ENCODE data around the gene FAM20C. TPM values are rescaled to one million over a fixed set of nuclear protein-coding genes. Genes with fewer than 3 reads are reported as not detected.

FAM20C gene
- total and polyA plus RNA-seq, 7 experiments from 2014 or later, result 0.22 to 27.0 (median 4.6) TPM; not detected in 2

DNA sequence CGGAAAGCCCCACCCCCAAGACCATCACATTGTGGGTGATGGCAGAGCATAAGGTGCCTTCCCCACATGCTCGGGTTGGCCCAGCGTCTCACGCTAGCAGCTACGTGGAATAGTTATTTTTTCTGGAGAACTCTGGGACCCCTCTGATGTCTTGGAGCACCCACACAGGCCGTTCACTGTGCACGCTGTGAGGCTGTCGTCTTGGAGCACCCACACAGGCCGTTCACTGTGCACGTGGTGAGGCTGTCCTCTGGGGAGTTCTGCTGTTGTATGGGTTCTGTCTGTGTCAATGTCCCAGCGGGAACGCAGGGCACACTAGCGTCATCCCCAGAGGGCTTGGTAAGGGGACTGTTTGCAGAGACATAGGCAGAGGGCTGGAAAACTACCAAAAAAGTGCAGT is 38.8 kb upstream of the FAM20C start:
- H3K27ac ChIP-seq (ENCODE audit: low read depth, low read length), result no peak overlapping the region
- no peaks in the 10 kb centered on the region for H3K9me3 ChIP-seq (ENCODE audit: control insufficient read depth in 2 of 3, low read length in 3 of 3)
- ATAC-seq (no peak), DNase-seq (no peak)
- peaks cover 9 to 22% (median 17%) of the 10 kb centered on the region in 7 donors for H3K4me1 Mint-ChIP-seq
- H3K36me3 Mint-ChIP-seq, result no peaks in the 10 kb centered on the region
- ChIA-PET POLR2A (interaction anchor here (0.8 kb wide), 1 partner anchor 546 kb away, joined by 3 read pairs; no protein-coding TSS in a partner anchor), CTCF (no interaction called here)
- no peaks in the 10 kb centered on the region for H3K36me3 ChIP-seq (ENCODE audit: control insufficient read depth in 2 of 3, insufficient read depth in 3 of 3, low read length in 3 of 3)
- peaks cover 14 to 15% of the 10 kb centered on the region in 2 donors for H3K4me1 ChIP-seq (ENCODE audit: control insufficient read depth in 2 of 2, insufficient read depth in 2 of 2, low read length in 2 of 2)
- H3K4me3 Mint-ChIP-seq, result no peak overlapping the region
- peaks cover 0 to 6% (median 0%) of the 10 kb centered on the region in 11 donors for H3K9me3 Mint-ChIP-seq
- no peak overlapping the region for H3K4me3 ChIP-seq (ENCODE audit: low read length)
- peaks cover 0 to 4% (median 0%) of the 10 kb centered on the region in 5 donors for H3K27me3 Mint-ChIP-seq
- H3K27ac Mint-ChIP-seq, result no peak overlapping the region
- intact Hi-C loops (cut with micrococcal nuclease), result no loop called here
- no peaks in the 10 kb centered on the region for H3K27me3 ChIP-seq (ENCODE audit: control insufficient read depth in 2 of 2, insufficient read depth in 2 of 2, low read length in 2 of 2)

DNA sequence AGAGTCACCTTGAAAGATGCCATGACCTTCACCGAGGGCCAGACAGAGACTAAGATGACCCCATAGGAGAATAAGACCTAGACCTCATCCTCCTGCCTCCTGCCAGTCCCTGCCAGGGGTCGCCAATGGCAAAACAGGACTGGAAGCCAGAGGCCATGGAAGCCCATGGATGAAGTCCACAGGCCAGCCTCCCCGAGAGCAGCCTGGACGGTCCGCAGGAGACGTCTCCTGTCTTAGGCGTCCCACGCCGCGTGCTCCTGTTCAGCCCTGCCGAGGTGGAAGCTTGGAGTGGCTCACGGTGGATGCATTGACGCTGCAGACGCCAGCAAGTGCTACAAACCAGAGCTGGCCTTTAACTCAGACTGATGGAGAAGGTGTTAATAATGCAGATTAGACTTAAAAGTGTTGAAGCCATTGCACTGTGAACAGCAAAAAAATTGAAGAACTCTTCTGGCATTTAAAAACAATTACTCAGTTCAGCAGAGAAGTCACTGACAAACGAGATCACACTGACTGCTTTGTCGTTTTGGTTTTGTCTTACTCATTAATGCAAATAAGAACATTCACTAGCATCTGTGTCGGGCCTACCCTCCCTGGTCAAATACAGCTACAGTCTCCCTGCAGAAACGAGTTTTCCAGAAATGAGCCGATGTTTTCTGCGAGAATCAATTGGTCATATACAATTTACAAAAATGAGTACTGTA is 38.1 kb upstream of the FAM20C start:
- Histone ChIP-seq H3K36me3 (ENCODE audit: control insufficient read depth in 2 of 3, insufficient read depth in 3 of 3, low read length in 3 of 3) (no peaks in the 10 kb centered on the region), H3K4me1 (ENCODE audit: control insufficient read depth in 2 of 2, insufficient read depth in 2 of 2, low read length in 2 of 2) (peaks cover 12 to 13% of the 10 kb centered on the region in 2 donors), H3K4me3 (ENCODE audit: low read length) (no peak overlapping the region), H3K9me3 (ENCODE audit: control insufficient read depth in 2 of 3, low read length in 3 of 3) (no peaks in the 10 kb centered on the region), H3K27me3 (ENCODE audit: control insufficient read depth in 2 of 2, insufficient read depth in 2 of 2, low read length in 2 of 2) (no peaks in the 10 kb centered on the region), H3K27ac (ENCODE audit: low read depth, low read length) (no peak overlapping the region)
- no peak for DNase-seq
- peaks cover 0 to 3% (median 0%) of the 10 kb centered on the region in 11 donors for H3K9me3 Mint-ChIP-seq
- CTCF ChIA-PET, result no interaction called here
- H3K36me3 Mint-ChIP-seq, result no peaks in the 10 kb centered on the region
- intact Hi-C loops (cut with micrococcal nuclease), result no loop called here
- H3K27me3 Mint-ChIP-seq, result peaks cover 0 to 2% (median 0%) of the 10 kb centered on the region in 5 donors
- H3K27ac Mint-ChIP-seq, result no peak overlapping the region
- POLR2A ChIA-PET, result interaction anchor here (0.8 kb wide), 1 partner anchor 545 kb away, joined by 3 read pairs; no protein-coding TSS in a partner anchor
- H3K4me1 Mint-ChIP-seq, result peaks cover 9 to 16% (median 16%) of the 10 kb centered on the region in 7 donors
- no peak for ATAC-seq
- no peak overlapping the region for H3K4me3 Mint-ChIP-seq

DNA sequence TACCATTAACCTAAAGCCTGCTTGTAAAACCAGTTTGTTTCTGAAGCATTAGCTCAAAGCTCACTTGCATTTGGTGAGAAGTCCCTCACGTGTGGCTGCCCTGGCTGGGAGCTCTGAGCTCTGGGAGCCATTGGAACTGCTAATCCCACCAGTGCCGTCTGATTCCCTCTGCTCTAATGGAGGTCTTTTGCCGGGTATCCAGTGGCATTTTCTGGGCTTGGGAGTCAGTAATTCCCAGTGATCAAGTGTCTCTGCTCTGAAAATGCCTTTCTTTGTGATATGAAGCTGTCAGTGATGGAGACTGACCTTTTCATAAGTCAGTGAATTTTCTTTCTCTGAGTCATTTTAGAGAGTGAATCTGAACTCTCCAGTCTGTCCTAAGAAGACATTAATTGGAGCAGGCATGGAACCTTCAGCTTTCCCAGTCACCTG is 36.9 kb upstream of the FAM20C start:
- Histone ChIP-seq H3K9me3 (ENCODE audit: control insufficient read depth in 2 of 3, low read length in 3 of 3) (no peaks in the 10 kb centered on the region), H3K4me3 (ENCODE audit: low read length) (no peak overlapping the region), H3K36me3 (ENCODE audit: control insufficient read depth in 2 of 3, insufficient read depth in 3 of 3, low read length in 3 of 3) (no peaks in the 10 kb centered on the region), H3K27ac (ENCODE audit: low read depth, low read length) (no peak overlapping the region), H3K27me3 (ENCODE audit: control insufficient read depth in 2 of 2, insufficient read depth in 2 of 2, low read length in 2 of 2) (no peaks in the 10 kb centered on the region), H3K4me1 (ENCODE audit: control insufficient read depth in 2 of 2, insufficient read depth in 2 of 2, low read length in 2 of 2) (peaks cover 4% of the 10 kb centered on the region in 2 donors)
- ATAC-seq (no peak), DNase-seq (no peak)
- Mint-ChIP-seq H3K9me3 (no peaks in the 10 kb centered on the region), H3K36me3 (no peaks in the 10 kb centered on the region), H3K4me3 (no peak overlapping the region), H3K27me3 (no peaks in the 10 kb centered on the region), H3K4me1 (peaks cover 4 to 6% (median 4%) of the 10 kb centered on the region in 7 donors), H3K27ac (no peak overlapping the region)
- intact Hi-C loops (cut with micrococcal nuclease), result no loop called here
- CTCF ChIA-PET, result no interaction called here
- POLR2A ChIA-PET, result no interaction called here

DNA sequence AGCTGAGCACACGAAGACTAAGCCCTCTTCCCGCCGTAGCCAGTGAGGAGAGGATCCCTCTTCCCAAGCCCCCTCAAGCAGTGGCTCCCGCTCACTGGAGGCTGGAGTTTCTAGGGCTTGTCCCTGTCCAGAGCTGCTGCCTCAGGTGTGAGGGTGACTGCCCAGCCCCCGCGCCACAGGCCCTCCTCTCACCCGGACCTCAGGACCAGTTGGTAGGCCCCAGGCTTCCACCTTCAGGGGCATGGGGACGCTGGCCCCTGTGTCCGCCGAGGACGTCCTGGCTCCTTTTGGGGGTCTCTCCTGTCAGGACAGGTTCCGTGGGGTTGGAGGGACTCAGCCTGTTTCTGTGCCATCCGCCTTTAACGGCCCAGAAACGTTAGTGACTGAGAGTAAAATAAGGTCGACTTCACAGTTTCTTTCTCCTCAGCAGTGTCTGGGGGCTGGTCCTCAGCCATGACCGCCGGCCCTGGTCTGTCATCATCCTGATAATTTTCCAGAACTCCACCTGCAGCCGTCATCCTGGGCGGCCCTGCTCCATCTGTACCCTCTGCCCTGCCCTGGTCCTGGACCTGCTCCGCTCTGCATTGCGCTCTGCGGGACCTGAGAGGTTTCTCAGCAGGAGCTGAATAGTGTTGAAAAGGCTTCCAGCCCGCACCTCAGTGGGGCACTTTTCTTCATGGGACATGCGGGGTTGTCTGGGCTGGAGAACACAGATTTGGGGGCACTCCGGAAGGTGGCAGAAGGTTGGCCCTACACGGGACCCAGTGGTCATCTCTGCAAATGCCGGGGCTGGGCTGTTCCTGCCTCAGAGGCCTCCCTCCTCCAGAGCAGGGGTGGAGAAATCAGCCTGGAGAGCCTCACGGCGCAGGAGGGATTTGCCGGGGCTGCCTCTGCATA is 36.0 kb upstream of the FAM20C start:
- Histone ChIP-seq H3K4me3 (ENCODE audit: low read length) (no peak overlapping the region), H3K27ac (ENCODE audit: low read depth, low read length) (no peak overlapping the region), H3K4me1 (ENCODE audit: control insufficient read depth in 2 of 2, insufficient read depth in 2 of 2, low read length in 2 of 2) (no peaks in the 10 kb centered on the region), H3K27me3 (ENCODE audit: control insufficient read depth in 2 of 2, insufficient read depth in 2 of 2, low read length in 2 of 2) (no peaks in the 10 kb centered on the region), H3K9me3 (ENCODE audit: control insufficient read depth in 2 of 3, low read length in 3 of 3) (no peaks in the 10 kb centered on the region), H3K36me3 (ENCODE audit: control insufficient read depth in 2 of 3, insufficient read depth in 3 of 3, low read length in 3 of 3) (no peaks in the 10 kb centered on the region)
- Mint-ChIP-seq H3K36me3 (no peaks in the 10 kb centered on the region), H3K4me1 (no peaks in the 10 kb centered on the region), H3K27ac (no peak overlapping the region), H3K4me3 (no peak overlapping the region), H3K27me3 (no peaks in the 10 kb centered on the region), H3K9me3 (no peaks in the 10 kb centered on the region)
- ATAC-seq (no peak), DNase-seq (no peak)
- intact Hi-C loops (cut with micrococcal nuclease), result no loop called here
- ChIA-PET CTCF (no interaction called here), POLR2A (no interaction called here)

DNA sequence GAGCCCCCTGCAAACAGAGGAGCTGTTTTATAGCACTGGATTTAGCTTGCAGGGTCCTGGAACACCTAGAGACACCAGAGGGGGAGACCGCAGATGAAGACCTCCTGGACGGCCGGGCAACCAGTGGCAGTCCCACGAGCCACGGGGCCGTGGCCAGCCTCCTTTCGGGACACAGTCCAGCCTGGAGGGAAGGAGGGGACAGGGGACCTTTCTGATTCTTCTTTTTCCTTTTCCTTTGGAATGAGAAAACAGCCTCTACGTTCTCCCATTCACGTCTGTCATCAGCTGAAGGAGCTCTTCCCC is 35.4 kb upstream of the FAM20C start:
- no peaks in the 10 kb centered on the region for H3K4me1 Mint-ChIP-seq
- DNase-seq (no peak), ATAC-seq (no peak)
- Histone ChIP-seq H3K9me3 (ENCODE audit: control insufficient read depth in 2 of 3, low read length in 3 of 3) (no peaks in the 10 kb centered on the region), H3K4me3 (ENCODE audit: low read length) (no peak overlapping the region), H3K27me3 (ENCODE audit: control insufficient read depth in 2 of 2, insufficient read depth in 2 of 2, low read length in 2 of 2) (no peaks in the 10 kb centered on the region), H3K4me1 (ENCODE audit: control insufficient read depth in 2 of 2, insufficient read depth in 2 of 2, low read length in 2 of 2) (no peaks in the 10 kb centered on the region), H3K27ac (ENCODE audit: low read depth, low read length) (no peak overlapping the region), H3K36me3 (ENCODE audit: control insufficient read depth in 2 of 3, insufficient read depth in 3 of 3, low read length in 3 of 3) (no peaks in the 10 kb centered on the region)
- intact Hi-C loops (cut with micrococcal nuclease), result no loop called here
- no peak overlapping the region for H3K4me3 Mint-ChIP-seq
- ChIA-PET POLR2A (no interaction called here), CTCF (no interaction called here)
- no peaks in the 10 kb centered on the region for H3K27me3 Mint-ChIP-seq
- no peaks in the 10 kb centered on the region for H3K9me3 Mint-ChIP-seq
- no peaks in the 10 kb centered on the region for H3K36me3 Mint-ChIP-seq
- no peak overlapping the region for H3K27ac Mint-ChIP-seq

DNA sequence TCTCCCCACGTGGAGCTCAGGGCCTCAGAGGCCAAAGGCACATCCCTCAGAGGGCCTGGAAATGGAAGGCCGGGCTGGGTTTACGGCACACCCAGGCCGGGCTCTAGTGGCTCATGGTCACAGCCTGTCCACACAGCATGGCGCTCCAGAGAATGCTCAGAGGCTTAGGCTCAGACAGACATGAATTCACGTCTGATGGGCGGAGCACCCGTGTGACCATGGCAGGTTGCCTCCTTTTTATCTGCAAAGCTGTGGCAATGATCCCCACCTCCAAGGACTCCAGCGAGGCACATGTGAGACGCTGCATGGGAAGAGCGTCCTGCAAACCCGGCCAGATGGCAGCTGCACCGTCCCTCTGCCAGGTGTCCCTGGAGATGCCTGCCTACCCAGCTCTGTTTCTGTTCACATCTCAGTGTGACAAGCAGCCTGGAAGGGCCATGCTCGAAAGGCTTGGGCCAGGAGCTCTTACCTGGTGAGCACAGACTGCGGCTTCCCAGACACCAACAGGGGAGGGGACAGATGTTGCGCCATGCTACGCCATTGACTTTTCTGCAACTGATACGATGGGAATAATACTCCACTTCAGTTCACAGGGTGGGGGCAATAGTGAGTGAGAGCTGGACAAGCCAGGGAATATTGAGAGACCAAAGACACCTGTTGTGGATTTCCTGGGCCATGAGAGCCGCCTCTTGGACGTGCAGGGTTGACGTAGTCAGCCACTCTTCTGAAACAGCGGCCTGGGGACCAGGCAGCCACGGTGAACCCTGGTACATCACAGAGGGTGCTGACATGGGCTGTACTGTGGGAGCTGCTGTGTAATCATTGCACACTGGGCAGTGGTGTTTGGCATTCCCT is 34.4 kb upstream of the FAM20C start:
- no peak overlapping the region for H3K27ac ChIP-seq (ENCODE audit: low read depth, low read length)
- ChIA-PET CTCF (no interaction called here), POLR2A (interaction anchor here (1.1 kb wide), 1 partner anchor 9 kb away, joined by 3 read pairs; no protein-coding TSS in a partner anchor)
- H3K27ac Mint-ChIP-seq, result no peak overlapping the region
- DNase-seq (no peak), ATAC-seq (no peak)
- no peaks in the 10 kb centered on the region for H3K4me1 Mint-ChIP-seq
- H3K27me3 Mint-ChIP-seq, result peaks cover 0 to under 1% (median 0%) of the 10 kb centered on the region in 5 donors
- no peaks in the 10 kb centered on the region for H3K36me3 Mint-ChIP-seq
- no peaks in the 10 kb centered on the region for H3K27me3 ChIP-seq (ENCODE audit: control insufficient read depth in 2 of 2, insufficient read depth in 2 of 2, low read length in 2 of 2)
- no peak overlapping the region for H3K4me3 ChIP-seq (ENCODE audit: low read length)
- no peaks in the 10 kb centered on the region for H3K4me1 ChIP-seq (ENCODE audit: control insufficient read depth in 2 of 2, insufficient read depth in 2 of 2, low read length in 2 of 2)
- H3K4me3 Mint-ChIP-seq, result no peak overlapping the region
- H3K36me3 ChIP-seq (ENCODE audit: control insufficient read depth in 2 of 3, insufficient read depth in 3 of 3, low read length in 3 of 3), result no peaks in the 10 kb centered on the region
- no peaks in the 10 kb centered on the region for H3K9me3 Mint-ChIP-seq
- H3K9me3 ChIP-seq (ENCODE audit: control insufficient read depth in 2 of 3, low read length in 3 of 3), result no peaks in the 10 kb centered on the region
- intact Hi-C loops (cut with micrococcal nuclease), result no loop called here
